Esophagus muscularis mucosa (tissue), 4 donors: ENCODE measurements around the gene SEC22A. TPM values are rescaled to one million over a fixed set of nuclear protein-coding genes. Genes with fewer than 3 reads are reported as not detected.
A peak's percentile ranks its signal among the peaks of the same experiment; 100 is the strongest.

ENCODE experiments used
- DNase-seq: peaks from one replicate; pipeline ENCODE4 v3.0.0-alpha.2; 2017; ENCODE audit errors: extremely low spot score
- H3K27ac ChIP-seq, 4 donors: fragments of 200-600 bp; sonication (generic); replicated peaks in 1 of 4; 1 replicate in 3 of 4; 2 replicates in 1 of 4; pipeline ENCODE4 v1.5.1; 2016 to 2019; ENCODE audit warnings: mild to moderate bottlenecking in 1 of 4
- H3K27me3 ChIP-seq, 4 donors: fragments of 200-600 bp; sonication (generic); one replicate each; pipeline versions ENCODE4 v1.5.1 to v1.6.0; 2016 to 2019
- H3K36me3 ChIP-seq, 4 donors: fragments of 200-600 bp; sonication (generic); one replicate each; pipeline ENCODE4 v1.5.1; 2016 to 2019
- H3K4me1 ChIP-seq, 4 donors: fragments of 200-600 bp; sonication (generic); one replicate each; pipeline ENCODE4 v1.5.1; 2016 to 2019
- H3K4me3 ChIP-seq, 4 donors: fragments of 200-600 bp; sonication (generic); 1 replicate in 2 of 4; 2 replicates in 2 of 4; pipeline ENCODE4 v1.5.1; 2016 to 2019; ENCODE audit warnings: mild to moderate bottlenecking in 4 of 4, moderate library complexity in 1 of 4
- H3K9me3 ChIP-seq, 4 donors: fragments of 200-600 bp; sonication (generic); 1 replicate in 3 of 4; 2 replicates in 1 of 4; pipeline ENCODE4 v1.5.1; 2016 to 2019
- CTCF ChIP-seq, 3 experiments: fragments of 200-600 bp in 2 of 3; fragments of 450-650 bp in 1 of 3; sonication (generic) in 2 of 3; IDR thresholded peaks; one replicate each; pipeline ENCODE4 v1.5.1; 2017 to 2019; ENCODE audit warnings: antibody characterized with exemption in 3 of 3, mild to moderate bottlenecking in 2 of 3, moderate library complexity in 1 of 3
- EP300 ChIP-seq: sonication (generic); formaldehyde crosslinking; IDR thresholded peaks from one replicate; pipeline ENCODE4 v1.6.1; 2017; ENCODE audit warnings: antibody characterized with exemption
- POLR2A ChIP-seq: fragments of 450-650 bp; IDR thresholded peaks from one replicate; pipeline ENCODE4 v1.6.1; 2017; ENCODE audit warnings: antibody characterized with exemption, moderate library complexity, mild to moderate bottlenecking, low read depth
- POLR2AphosphoS5 ChIP-seq, 2 donors: sonication (generic); formaldehyde crosslinking; IDR thresholded peaks; one replicate each; pipeline ENCODE4 v1.6.1; 2017; ENCODE audit warnings: antibody characterized with exemption in 2 of 2
- WGBS: methylation state at CpG from one replicate; pipeline ENCODE4 v1.1.5; 2018; 5-methylcytosine and 5-hydroxymethylcytosine counted together
- intact Hi-C: fragments of 100-400 bp; cut with DNase I; formaldehyde crosslinking; loops from one replicate; pipeline ENCODE4 v1.15.1; 2023
- total RNA-seq, 4 donors: library from RNA; depleted of rRNA; stranded (reverse); fragments of >200 nt; gene quantifications; one replicate each; pipeline versions ENCODE4 v1.1.0 to v1.2.1, GENCODE V29; 2016

Gene SEC22A
- total RNA-seq, 4 donors from 2014 or later = 12.0 to 29.9 (median 20.0) TPM

GRCh38 chr3:123291404-123291803 is 89.7 kb downstream of the SEC22A start:
- no peak for TF ChIP-seq EP300
- no peak for TF ChIP-seq POLR2AphosphoS5 (IDR thresholded peaks at IDR 0.05)
- TF ChIP-seq POLR2A = no peak
- TF ChIP-seq CTCF (IDR thresholded peaks at IDR 0.05) = no peak
- no peak overlapping the region for H3K4me3 ChIP-seq
- H3K36me3 ChIP-seq = peaks cover 46 to 100% (median 76%) of the 10 kb centered on the region in 4 donors
- peaks cover 0 to 21% (median 14%) of the 10 kb centered on the region in 4 donors for H3K4me1 ChIP-seq
- 78% methylated on average over 3 of the region's 7 CpGs for WGBS
- DNase-seq = no peak
- H3K9me3 ChIP-seq = no peaks in the 10 kb centered on the region
- H3K27me3 ChIP-seq = no peaks in the 10 kb centered on the region
- intact Hi-C loops = no loop called here
- no peak overlapping the region for H3K27ac ChIP-seq

GRCh38 chr3:123292321-123293310 is 90.9 kb downstream of the SEC22A start:
- Histone ChIP-seq H3K27me3 (no peaks in the 10 kb centered on the region), H3K36me3 (peaks cover 46 to 100% (median 76%) of the 10 kb centered on the region in 4 donors), H3K9me3 (no peaks in the 10 kb centered on the region), H3K4me1 (peaks cover 0 to 21% (median 14%) of the 10 kb centered on the region in 4 donors), H3K4me3 (no peak overlapping the region), H3K27ac (peak overlapping the region in 3 of 4 donors; percentile 7 to 18 (median 15))
- TF ChIP-seq CTCF (IDR thresholded peaks at IDR 0.05) (no peak), POLR2A (no peak), POLR2AphosphoS5 (IDR thresholded peaks at IDR 0.05) (no peak), EP300 (no peak)
- no peak for DNase-seq
- intact Hi-C loops = no loop called here
- WGBS = 83% methylated on average over 4 of the region's 15 CpGs

- 79% methylated on average over 13 of the region's 13 CpGs for WGBS
- TF ChIP-seq POLR2A (no peak), EP300 (no peak), CTCF (IDR thresholded peaks at IDR 0.05) (no peak), POLR2AphosphoS5 (IDR thresholded peaks at IDR 0.05) (no peak)
- Histone ChIP-seq H3K9me3 (no peaks in the 10 kb centered on the region), H3K4me1 (peaks cover 0 to 19% (median 14%) of the 10 kb centered on the region in 4 donors), H3K36me3 (peaks cover 40 to 100% (median 77%) of the 10 kb centered on the region in 4 donors), H3K27me3 (no peaks in the 10 kb centered on the region), H3K4me3 (no peak overlapping the region), H3K27ac (no peak overlapping the region)
- no peak for DNase-seq
- intact Hi-C loops = no loop called here
Observed at GRCh38 chr3:123294296-123294938, 92.7 kb downstream of the SEC22A start.

- no peaks in the 10 kb centered on the region for H3K9me3 ChIP-seq
- no peak for TF ChIP-seq CTCF (IDR thresholded peaks at IDR 0.05)
- no peak for TF ChIP-seq EP300
- no peak for TF ChIP-seq POLR2AphosphoS5 (IDR thresholded peaks at IDR 0.05)
- TF ChIP-seq POLR2A = no peak
- no peaks in the 10 kb centered on the region for H3K27me3 ChIP-seq
- H3K27ac ChIP-seq = no peak overlapping the region
- peaks cover 44 to 100% (median 77%) of the 10 kb centered on the region in 4 donors for H3K36me3 ChIP-seq
- intact Hi-C loops = no loop called here
- 59% methylated on average over 6 of the region's 7 CpGs for WGBS
- DNase-seq = no peak
- H3K4me3 ChIP-seq = no peak overlapping the region
- H3K4me1 ChIP-seq = peaks cover 0 to 13% (median 9%) of the 10 kb centered on the region in 4 donors
Observed at GRCh38 chr3:123295171-123295900, 93.6 kb downstream of the SEC22A start.
